PC-9 (cell line): ENCODE data around the gene LRRK1. TPM values are rescaled to one million over a fixed set of nuclear protein-coding genes. Genes with fewer than 3 reads are reported as not detected.

Experiments
- BruUV-seq: library from RNA; stranded (reverse); fragments of 400-500 nt; replicated peaks from 2 replicates; lab custom pipeline; 2021; lab: Mats Ljungman, UMichigan
- CTCF ChIA-PET: fragments of 300-600 bp; sonication (Branson Sonifier 250); formaldehyde crosslinking; loops from one replicate; lab custom pipeline; 2022; ENCODE audit warnings: antibody characterized with exemption; lab: Charles Lee
- POLR2A ChIA-PET: fragments of 300-600 bp; sonication (Branson Sonifier 250); formaldehyde crosslinking; loops from one replicate; lab custom pipeline; 2022; ENCODE audit warnings: antibody characterized with exemption; ENCODE audit not compliant: unreplicated experiment; lab: Charles Lee
- DNase-seq, 2 experiments: peaks; one replicate each; pipeline versions ENCODE4 v3.0.0 to v3.0.0-alpha.2; 2015 to 2022; ENCODE audit warnings: mixed read lengths in 1 of 2
- H2AFZ ChIP-seq: fragments of 200-600 bp; sonication (generic); 2 replicates; pipeline ENCODE4 v1.8.1; 2017; ENCODE audit warnings: antibody characterized with exemption
- H3F3A ChIP-seq: fragments of 200-600 bp; sonication (generic); 2 replicates; pipeline ENCODE4 v1.8.1; 2017; ENCODE audit warnings: antibody characterized with exemption, mild to moderate bottlenecking, low read depth; ENCODE audit not compliant: insufficient read depth
- H3K27ac ChIP-seq: fragments of 200-600 bp; sonication (generic); 2 replicates; pipeline ENCODE4 v1.6.1; 2016; ENCODE audit warnings: mixed run types
- H3K27me3 ChIP-seq: fragments of 200-600 bp; sonication (generic); 2 replicates; pipeline ENCODE4 v1.6.1; 2016; ENCODE audit warnings: low read depth, mixed run types; ENCODE audit not compliant: insufficient read depth
- H3K36me3 ChIP-seq: fragments of 200-600 bp; sonication (generic); 2 replicates; pipeline ENCODE4 v1.6.1; 2016; ENCODE audit warnings: low read depth, mixed run types
- H3K4me1 ChIP-seq: fragments of 200-600 bp; sonication (generic); replicated peaks from 2 replicates; pipeline ENCODE4 v1.6.1; 2016; ENCODE audit warnings: mixed run types; ENCODE audit not compliant: insufficient read depth
- H3K4me2 ChIP-seq: fragments of 200-600 bp; sonication (generic); 2 replicates; pipeline ENCODE4 v1.6.1; 2017; ENCODE audit warnings: mixed run types
- H3K4me3 ChIP-seq: fragments of 200-600 bp; sonication (generic); 2 replicates; pipeline ENCODE4 v1.6.1; 2016; ENCODE audit warnings: mixed run types
- H3K79me2 ChIP-seq: fragments of 200-600 bp; sonication (generic); 2 replicates; pipeline ENCODE4 v1.6.1; 2017; ENCODE audit warnings: low read depth, mixed run types
- H3K9me2 ChIP-seq: fragments of 200-600 bp; sonication (generic); 2 replicates; pipeline ENCODE4 v1.8.1; 2017; ENCODE audit warnings: mild to moderate bottlenecking; ENCODE audit not compliant: insufficient read depth
- H3K9me3 ChIP-seq: fragments of 200-600 bp; sonication (generic); 2 replicates; pipeline ENCODE4 v1.8.1; 2016; ENCODE audit warnings: low read depth; ENCODE audit not compliant: insufficient read depth
- H4K20me1 ChIP-seq: fragments of 200-600 bp; sonication (generic); 2 replicates; pipeline ENCODE4 v1.8.1; 2017; ENCODE audit not compliant: insufficient read depth
- CTCF ChIP-seq: fragments of 200-600 bp; sonication (generic); conservative IDR thresholded peaks from 2 replicates; pipeline ENCODE4 v1.6.1; 2017; ENCODE audit warnings: mixed run types, antibody characterized with exemption, mild to moderate bottlenecking, moderate library complexity
- EZH2 ChIP-seq: fragments of 200-600 bp; sonication (generic); IDR thresholded peaks from 2 replicates; pipeline ENCODE4 v1.8.0; 2017; ENCODE audit warnings: antibody characterized with exemption, low read depth
- intact Hi-C: fragments of 100-400 bp; cut with micrococcal nuclease; formaldehyde crosslinking; loops from one replicate; pipeline ENCODE4 v1.10.0; 2022; ENCODE audit not compliant: unreplicated experiment
- total RNA-seq: library from RNA; stranded (reverse); gene quantifications from 2 replicates; pipeline ENCODE4 v1.2.3, GENCODE V29; 2021

Gene LRRK1
- total RNA-seq, 1 experiment from 2014 or later, result 15.7 TPM

DNA sequence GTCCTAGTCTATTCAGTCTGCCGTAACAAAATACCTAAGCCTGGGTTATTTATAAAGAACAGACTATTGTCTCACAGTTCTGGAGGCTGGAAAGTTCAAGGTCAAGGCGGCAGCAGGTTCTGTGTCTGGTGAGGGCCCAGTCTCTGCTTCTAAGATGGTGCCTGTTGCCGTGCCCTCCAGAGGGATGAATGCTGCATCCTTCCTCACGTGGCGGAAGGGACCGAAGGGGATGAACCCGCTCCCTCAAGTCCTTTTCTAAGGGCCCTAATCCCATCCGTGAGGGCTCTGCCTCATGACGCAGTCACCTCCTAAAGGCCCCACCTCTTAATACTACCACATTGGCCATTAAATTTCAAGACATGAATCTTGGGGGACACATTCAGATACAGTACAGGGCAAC is 199.0 kb downstream of the LRRK1 start:
- H3K9me2 ChIP-seq, result no peaks in the 10 kb centered on the region
- no TSS peak for BruUV-seq
- DNase-seq, result no peak
- H4K20me1 ChIP-seq, result no peaks in the 10 kb centered on the region
- ChIA-PET CTCF (no interaction called here), POLR2A (no interaction called here)
- H3K79me2 ChIP-seq, result no peaks in the 10 kb centered on the region
- H3K4me1 ChIP-seq, result no peaks in the 10 kb centered on the region
- no peak overlapping the region for H3K4me3 ChIP-seq
- no peak overlapping the region for H3K27ac ChIP-seq
- H3K4me2 ChIP-seq, result no peak overlapping the region
- TF ChIP-seq EZH2 (no peak), CTCF (no peak)
- intact Hi-C loops, result no loop called here
- no peaks in the 10 kb centered on the region for H3K27me3 ChIP-seq
- H3F3A ChIP-seq, result no peaks in the 10 kb centered on the region
- H3K36me3 ChIP-seq, result no peaks in the 10 kb centered on the region
- H2AFZ ChIP-seq, result no peak overlapping the region
- H3K9me3 ChIP-seq, result no peaks in the 10 kb centered on the region

DNA sequence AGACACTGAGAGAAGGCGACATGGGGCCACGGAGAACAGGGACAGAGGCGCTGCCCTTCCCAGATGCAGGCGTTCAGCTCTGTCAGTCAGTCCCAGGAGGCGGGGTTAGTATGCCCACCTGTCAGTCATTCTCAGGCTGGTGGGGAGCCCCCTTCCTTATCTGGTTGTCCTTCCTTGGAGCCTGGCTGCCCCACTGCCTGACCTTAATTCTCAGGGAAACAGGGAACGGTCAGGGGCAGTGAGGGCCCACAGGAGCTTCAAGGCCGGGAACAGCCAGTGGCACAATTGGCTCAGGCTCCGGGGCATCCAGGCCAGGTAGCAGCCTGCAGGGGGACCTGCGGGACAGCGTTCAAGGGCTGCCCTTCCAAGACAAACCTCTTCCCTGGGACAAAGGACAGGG is 199.5 kb downstream of the LRRK1 start:
- Histone ChIP-seq H3K36me3 (no peaks in the 10 kb centered on the region), H3K4me1 (no peaks in the 10 kb centered on the region), H4K20me1 (no peaks in the 10 kb centered on the region), H3K9me3 (no peaks in the 10 kb centered on the region), H3F3A (no peaks in the 10 kb centered on the region), H3K4me2 (no peak overlapping the region), H3K27ac (no peak overlapping the region), H3K27me3 (no peaks in the 10 kb centered on the region), H2AFZ (no peak overlapping the region), H3K4me3 (no peak overlapping the region), H3K79me2 (no peaks in the 10 kb centered on the region), H3K9me2 (no peaks in the 10 kb centered on the region)
- no TSS peak for BruUV-seq
- TF ChIP-seq EZH2 (no peak), CTCF (no peak)
- intact Hi-C loops, result no loop called here
- CTCF ChIA-PET, result no interaction called here
- DNase-seq, result no peak
- POLR2A ChIA-PET, result no interaction called here

- ChIA-PET CTCF (no interaction called here), POLR2A (no interaction called here)
- no peaks in the 10 kb centered on the region for H3K27me3 ChIP-seq
- no peaks in the 10 kb centered on the region for H3K4me1 ChIP-seq
- no peak overlapping the region for H3K4me2 ChIP-seq
- H3F3A ChIP-seq, result no peaks in the 10 kb centered on the region
- no peaks in the 10 kb centered on the region for H3K9me2 ChIP-seq
- intact Hi-C loops, result no loop called here
- no peak overlapping the region for H3K27ac ChIP-seq
- no peak overlapping the region for H2AFZ ChIP-seq
- TF ChIP-seq EZH2 (no peak), CTCF (no peak)
- no peak overlapping the region for H3K4me3 ChIP-seq
- no peak for DNase-seq
- no peaks in the 10 kb centered on the region for H3K36me3 ChIP-seq
- H3K79me2 ChIP-seq, result no peaks in the 10 kb centered on the region
- H3K9me3 ChIP-seq, result no peaks in the 10 kb centered on the region
- BruUV-seq, result no TSS peak
- no peaks in the 10 kb centered on the region for H4K20me1 ChIP-seq
Measured at GRCh38 chr15:101119181-101119580, 200.0 kb downstream of the LRRK1 start.

Other genes starting within 250 kb of the LRRK1 start
- 462 and 469 TPM in 2 replicates for gene ALDH1A3, start 39.5 kb upstream of the LRRK1 start, total RNA-seq